Bronchial epithelial cell (primary cell): Measurements from ENCODE around the gene NKX6-1. TPM values are rescaled to one million over a fixed set of nuclear protein-coding genes. Genes with fewer than 3 reads are reported as not detected.

ENCODE experiments used
- DNase-seq: peaks from one replicate; pipeline ENCODE4 v3.0.0-alpha.2; 2010; ENCODE audit warnings: low read depth
- FAIRE-seq: peaks from 2 replicates; lab custom pipeline; 2011; peaks lifted over from hg19 to GRCh38; lab: Jason Lieb, UNC
- H3K27me3 ChIP-seq: 2 replicates; pipeline ENCODE4 v1.5.1; 2011; ENCODE audit warnings: low read length; ENCODE audit not compliant: control insufficient read depth, insufficient read depth
- H3K36me3 ChIP-seq: 2 replicates; pipeline ENCODE4 v1.5.1; 2011; ENCODE audit warnings: low read length; ENCODE audit not compliant: control insufficient read depth, insufficient read depth
- H3K4me3 ChIP-seq: 2 replicates; pipeline ENCODE4 v1.5.1; 2011; ENCODE audit warnings: mild to moderate bottlenecking, low read depth, low read length, control low read depth
- CTCF ChIP-seq: IDR thresholded peaks from 2 replicates; pipeline ENCODE4 v1.5.1; 2011; ENCODE audit warnings: mild to moderate bottlenecking, moderate library complexity, low read length, control low read depth, inconsistent platforms; ENCODE audit not compliant: insufficient read depth, severe bottlenecking
- total RNA-seq: library from RNA; depleted of rRNA; stranded (reverse); fragments of >200 nt; gene quantifications from 2 replicates; pipeline ENCODE4 v1.2.1, GENCODE V29; 2014

NKX6-1 gene
- total RNA-seq, 1 donor from 2014 or later, result not detected

DNA sequence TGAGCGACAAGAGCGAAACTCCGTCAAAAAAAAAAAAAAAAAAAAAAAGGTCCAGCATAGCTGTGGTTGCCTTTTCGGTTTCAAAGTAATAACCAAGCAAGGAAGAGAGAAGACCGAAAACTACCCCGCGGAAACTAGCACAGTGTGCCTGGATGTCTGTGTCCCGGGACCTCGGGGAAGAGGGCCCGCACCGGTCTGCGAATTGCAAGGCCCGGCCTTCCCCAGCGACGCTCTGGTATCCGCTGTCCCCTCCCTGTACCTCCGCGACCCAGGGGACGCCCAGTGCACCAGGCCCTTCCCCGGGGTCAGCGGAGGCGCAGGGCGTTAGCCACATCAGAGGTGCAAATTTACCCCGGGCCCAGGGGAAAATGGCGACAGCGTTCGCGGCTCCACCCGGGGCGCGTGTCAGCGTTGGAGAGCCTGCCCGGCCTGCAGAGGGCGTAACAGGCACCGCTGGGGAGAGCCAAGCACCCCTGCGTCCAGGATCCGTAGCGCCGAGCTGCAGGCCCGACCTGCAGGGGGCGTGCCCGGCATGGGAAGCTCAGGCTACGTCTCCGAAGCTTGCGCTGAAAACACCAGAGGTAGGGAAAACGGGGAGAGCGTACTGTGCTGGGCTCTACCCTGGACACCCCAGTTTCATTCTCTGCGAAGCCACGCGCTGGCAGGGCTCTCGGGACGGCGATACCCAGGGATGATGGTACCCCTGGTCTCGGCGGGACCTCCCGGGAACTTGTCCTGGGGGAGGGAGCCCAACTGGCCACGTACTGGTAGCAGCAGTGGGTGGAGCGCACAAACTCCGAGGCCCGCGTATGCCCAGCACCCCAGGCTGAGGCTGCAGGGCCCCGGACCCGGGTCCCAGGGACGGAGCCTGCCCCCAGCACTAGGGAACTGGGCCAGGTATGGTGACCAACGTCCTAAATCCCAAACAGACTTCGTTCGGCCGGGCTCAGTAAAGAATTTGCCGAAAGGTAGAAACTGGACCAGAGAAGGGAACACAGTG, 16.2 kb downstream of the NKX6-1 start:
- peak; percentile 64 for TF ChIP-seq CTCF
- DNase-seq, result no peak
- Histone ChIP-seq H3K27me3 (peaks cover 43% of the 10 kb centered on the region), H3K4me3 (no peak overlapping the region), H3K36me3 (no peaks in the 10 kb centered on the region)
- no peak for FAIRE-seq

DNA sequence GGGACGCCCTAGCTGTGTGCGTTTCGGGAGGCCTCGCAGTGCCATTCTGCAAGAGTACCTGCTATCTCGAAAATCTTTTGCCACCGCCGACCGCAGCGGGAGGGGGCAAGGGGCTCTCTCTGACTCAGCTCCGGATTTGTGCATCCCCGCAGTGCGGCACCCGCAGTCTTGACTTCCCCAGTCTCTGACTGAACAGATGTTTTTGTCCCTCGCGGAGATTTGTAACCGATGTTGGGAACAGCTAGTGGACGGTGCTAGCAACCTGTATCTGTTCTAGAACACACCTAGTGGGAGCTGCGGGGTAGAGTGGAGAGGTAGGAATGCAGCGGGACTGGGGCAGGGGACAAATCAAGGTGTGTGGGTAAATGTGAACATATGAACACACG, 17.2 kb downstream of the NKX6-1 start:
- Histone ChIP-seq H3K27me3 (peaks cover 42% of the 10 kb centered on the region), H3K4me3 (no peak overlapping the region), H3K36me3 (no peaks in the 10 kb centered on the region)
- DNase-seq (no peak), FAIRE-seq (no peak)
- no peak for TF ChIP-seq CTCF

- FAIRE-seq (no peak), DNase-seq (no peak)
- Histone ChIP-seq H3K27me3 (peaks cover 42% of the 10 kb centered on the region), H3K4me3 (no peak overlapping the region), H3K36me3 (no peaks in the 10 kb centered on the region)
- TF ChIP-seq CTCF, result no peak
These were observed 17.8 kb downstream of the NKX6-1 start for GRCh38 chr4:84481077-84481859.

- Histone ChIP-seq H3K36me3 (no peaks in the 10 kb centered on the region), H3K4me3 (no peak overlapping the region), H3K27me3 (peaks cover 39% of the 10 kb centered on the region)
- no peak for FAIRE-seq
- no peak for DNase-seq
- no peak for TF ChIP-seq CTCF
These were observed 19.0 kb downstream of the NKX6-1 start for GRCh38 chr4:84480082-84480481.

- no peak for TF ChIP-seq CTCF
- DNase-seq (no peak), FAIRE-seq (no peak)
- Histone ChIP-seq H3K36me3 (no peaks in the 10 kb centered on the region), H3K27me3 (peaks cover 39% of the 10 kb centered on the region), H3K4me3 (no peak overlapping the region)
These were observed 19.4 kb downstream of the NKX6-1 start for GRCh38 chr4:84479663-84480062.
